B cell (primary cell): ENCODE data around the gene POLL.

Source experiments
- CTCF ChIP-seq: fragments of 200-600 bp; IDR thresholded peaks from one replicate; pipeline ENCODE4 v1.8.0; 2022; ENCODE audit warnings: antibody characterized with exemption, mild to moderate bottlenecking
- EZH2 ChIP-seq: IDR thresholded peaks from 2 replicates; pipeline ENCODE4 v1.6.1; 2012; ENCODE audit warnings: borderline replicate concordance, low read depth, mild to moderate bottlenecking, moderate library complexity, low read length; ENCODE audit not compliant: insufficient read depth, poor library complexity, severe bottlenecking

GRCh38 chr10:101573885-101574753 is 13.9 kb downstream of the POLL start:
- TF ChIP-seq CTCF (no peak), EZH2 (no peak)
